Measurements from ENCODE around the gene ZNF836. TPM values are rescaled to one million over a fixed set of nuclear protein-coding genes. Genes with fewer than 3 reads are reported as not detected.

The ZNF836 gene
- total RNA-seq, result 2.7 and 6.0 TPM in 2 replicates

GRCh38 chr19:52171321-52172169 lies at the start of gene ZNF836:
ZNF836 (minus strand) TSS chr19:52171621; CDS start chr19:52168072, 3,549 bp downstream.

GRCh38 chr19:52189735-52190486 lies 18.5 kb upstream of the ZNF836 start, which contains the start of gene PPP2R1A:
PPP2R1A (plus strand) TSS chr19:52190052; CDS start chr19:52190097, 45 bp downstream.

DNA sequence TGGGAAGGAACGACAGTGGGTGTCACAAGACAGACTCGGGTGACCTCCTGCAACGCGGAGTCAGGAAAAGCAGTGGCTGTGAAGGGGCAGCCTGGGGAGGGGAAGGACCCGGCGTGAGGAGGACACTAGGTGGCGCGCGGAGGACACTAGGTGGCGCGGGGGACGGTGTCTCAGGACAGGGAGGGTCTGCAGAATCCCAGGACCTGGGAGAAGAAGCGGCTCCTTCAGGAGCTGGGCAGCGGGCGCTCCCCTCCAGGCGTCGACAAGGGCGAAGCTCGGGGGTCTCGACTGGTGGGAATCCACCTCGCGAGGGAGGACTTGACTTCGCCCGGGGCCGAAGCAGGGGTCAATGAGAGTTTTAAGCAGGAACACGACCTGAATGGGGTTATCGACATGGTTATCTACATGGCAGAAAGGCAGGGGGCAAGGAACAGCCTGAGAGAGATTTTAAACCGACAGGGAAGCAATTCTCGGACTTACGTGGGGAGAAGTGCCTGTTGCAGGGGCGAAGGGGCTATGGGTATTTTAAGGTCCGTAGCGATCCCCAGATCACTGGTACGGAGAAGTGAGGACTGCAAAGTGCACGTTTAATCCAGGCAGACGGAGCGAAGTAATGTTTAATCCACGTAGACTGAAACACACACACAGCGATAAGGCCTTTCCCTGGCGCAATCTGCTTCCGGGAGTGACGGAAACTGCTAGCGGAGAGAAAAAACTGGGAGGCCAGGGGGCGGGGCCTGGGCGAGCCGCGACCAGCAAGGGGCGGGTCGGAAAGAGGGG lies 32.0 kb downstream of the ZNF836 start, which contains the start of gene ZNF616:
Gene ZNF616, minus strand, starts transcription at position 687 of the 780 bp plus-strand sequence. CDS start 9,426 bp downstream, outside the sequence.

Other genes with a start within 250 kb of the ZNF836 start
- 3.0 and 4.9 TPM in 2 replicates for gene ZNF613, start 244.1 kb downstream of the ZNF836 start, total RNA-seq
- 4.0 and 11.0 TPM in 2 replicates for gene ZNF350, start 184.8 kb downstream of the ZNF836 start, total RNA-seq
- gene ZNF615, start 163.4 kb downstream of the ZNF836 start, total RNA-seq, result 2.8 and 12.5 TPM in 2 replicates
- 7.0 and 10.0 TPM in 2 replicates for gene ZNF614, start 143.2 kb downstream of the ZNF836 start, total RNA-seq
- 3.6 and 10.6 TPM in 2 replicates for gene ZNF432, start 122.8 kb downstream of the ZNF836 start, total RNA-seq
- 4.9 and 9.1 TPM in 2 replicates for gene ZNF841, start 75.9 kb downstream of the ZNF836 start, total RNA-seq
- gene ZNF616, start 31.7 kb downstream of the ZNF836 start, total RNA-seq, result 5.9 and 11.8 TPM in 2 replicates
- 231 and 295 TPM in 2 replicates for gene PPP2R1A, start 18.4 kb upstream of the ZNF836 start, total RNA-seq
- 5.8 and 9.1 TPM in 2 replicates for gene ZNF766, start 98.0 kb upstream of the ZNF836 start, total RNA-seq
- gene ZNF480, start 125.5 kb upstream of the ZNF836 start, total RNA-seq, result 2.5 and 12.2 TPM in 2 replicates
- gene ZNF610, start 164.6 kb upstream of the ZNF836 start, total RNA-seq, result 1.4 and 13.9 TPM in 2 replicates
- gene ZNF880, start 198.3 kb upstream of the ZNF836 start, total RNA-seq, result 17.1 and 29.9 TPM in 2 replicates
- 6.6 and 16.4 TPM in 2 replicates for gene ZNF528, start 226.2 kb upstream of the ZNF836 start, total RNA-seq